K562 (cell line): ENCODE results near the gene TAX1BP1. TPM values are rescaled to one million over a fixed set of nuclear protein-coding genes. Genes with fewer than 3 reads are reported as not detected.

Experiments used
- CXXC5 ChIP-seq: fragments of 250-450 bp; sonication (Bioruptor Pico); IDR thresholded peaks from 2 replicates; pipeline ENCODE4 v1.8.0; 2022; ENCODE audit warnings: inconsistent platforms, mild to moderate bottlenecking, moderate library complexity
- E2F8 ChIP-seq: fragments of 450-650 bp; IDR thresholded peaks from 2 replicates; pipeline ENCODE4 v1.7.1; 2018; ENCODE audit warnings: mild to moderate bottlenecking, low read depth; ENCODE audit not compliant: partially characterized antibody
- HDAC2 ChIP-seq: fragments of 450-650 bp; IDR thresholded peaks from 2 replicates; pipeline ENCODE4 v1.6.1; 2016; ENCODE audit warnings: mild to moderate bottlenecking
- KLF1 ChIP-seq: fragments of 450-650 bp; IDR thresholded peaks from 2 replicates; pipeline ENCODE4 v1.6.1; 2016; ENCODE audit warnings: missing genetic modification characterization, missing compliant biosample characterization
- LCOR ChIP-seq: sonication (generic); formaldehyde crosslinking; IDR thresholded peaks from 2 replicates; pipeline ENCODE4 v1.8.0; 2022; ENCODE audit warnings: mild to moderate bottlenecking, missing genetic modification reagents
- MTA2 ChIP-seq: fragments of 450-650 bp; IDR thresholded peaks from 2 replicates; pipeline ENCODE4 v1.6.1; 2016; ENCODE audit warnings: low read depth
- NONO ChIP-seq, 2 experiments: fragments of 200-400 bp in 1 of 2; fragments of 450-650 bp in 1 of 2; formaldehyde crosslinking in 1 of 2; IDR thresholded peaks; 2 replicates each; pipeline ENCODE4 v1.6.1; 2017; ENCODE audit warnings: low read depth in 2 of 2, mild to moderate bottlenecking in 2 of 2, moderate library complexity in 2 of 2, low read length in 1 of 2
- NR2C2 ChIP-seq, 2 experiments: fragments of 200-800 bp in 1 of 2; sonication (Bioruptor generic) in 1 of 2; sonication (generic) in 1 of 2; formaldehyde crosslinking in 1 of 2; IDR thresholded peaks; 2 replicates each; pipeline versions ENCODE4 v1.6.1 to v1.8.0; 2016 to 2022; ENCODE audit warnings: mild to moderate bottlenecking in 1 of 2, missing compliant biosample characterization in 1 of 2, missing genetic modification characterization in 1 of 2, missing genetic modification reagents in 1 of 2
- POLR3A ChIP-seq: IDR thresholded peaks from 2 replicates; pipeline ENCODE4 v1.6.1; 2011; ENCODE audit warnings: borderline replicate concordance, mild to moderate bottlenecking, moderate library complexity; ENCODE audit not compliant: insufficient read length, insufficient read depth; ENCODE audit errors: extremely low read depth
- RBBP5 ChIP-seq: fragments of 200-600 bp; sonication (generic); IDR thresholded peaks from 2 replicates; pipeline ENCODE4 v1.6.1; 2012; ENCODE audit warnings: borderline replicate concordance, mild to moderate bottlenecking, low read length, control low read depth, inconsistent platforms; ENCODE audit not compliant: insufficient read depth, poor library complexity, severe bottlenecking
- TAF9B ChIP-seq: fragments of 450-650 bp; IDR thresholded peaks from 2 replicates; pipeline ENCODE4 v1.6.1; 2018; ENCODE audit warnings: mild to moderate bottlenecking; ENCODE audit not compliant: partially characterized antibody
- TBL1XR1 ChIP-seq, 2 experiments: IDR thresholded peaks; 2 replicates each; pipeline ENCODE4 v1.6.1; 2012; ENCODE audit warnings: improper control_type of control experiment in 2 of 2, low read length in 2 of 2, mild to moderate bottlenecking in 1 of 2
- TBP ChIP-seq: optimal IDR thresholded peaks from 2 replicates; pipeline ENCODE3; 2011; ENCODE audit warnings: low read depth, low read length, improper control_type of control experiment
- TCF15 ChIP-seq: fragments of 250-450 bp; sonication (Bioruptor Pico); IDR thresholded peaks from 2 replicates; pipeline ENCODE4 v1.8.0; 2022; ENCODE audit warnings: moderate library complexity, mild to moderate bottlenecking, inconsistent platforms
- ZNF655 ChIP-seq: fragments of 250-450 bp; sonication (Bioruptor Pico); IDR thresholded peaks from 2 replicates; pipeline ENCODE4 v1.5.0; 2021
- polyA plus RNA-seq, 8 experiments: library from polyadenylated mRNA; depleted of rRNA in 4 of 8; stranded (reverse) in 5 of 8; unstranded in 3 of 8; fragments of >200 nt; fragmentation: Nextera tagmentation in 2 of 8; fragmentation: Illumina TruSeq in 1 of 8; extraction: Ambion mirVana in 2 of 8; extraction: Trizol in 1 of 8; gene quantifications; 2 replicates each; pipeline versions ENCODE4 v1.2.1 to v1.2.3, GENCODE V29; 2011 to 2014; ENCODE audit warnings: inconsistent platforms in 1 of 8, missing spikeins in 1 of 8
- total RNA-seq, 7 experiments: library from RNA; depleted of rRNA in 6 of 7; stranded (reverse); fragments of >200 nt in 6 of 7; fragmentation: Illumina TruSeq in 2 of 7; extraction: Trizol in 2 of 7; gene quantifications; 2 replicates each; pipeline versions ENCODE4 v1.2.1 to v1.2.3, GENCODE V29; 2011 to 2021; ENCODE audit warnings: low replicate concordance in 1 of 7
- TF ChIP-seq, protein P1 (sequence below): fragments of 250-450 bp; sonication (Bioruptor Pico); IDR thresholded peaks from 2 replicates; pipeline ENCODE4 v1.4.0; 2020; ENCODE audit warnings: mild to moderate bottlenecking, moderate library complexity
- TF ChIP-seq, protein P2 (sequence below): fragments of 450-650 bp; formaldehyde crosslinking; IDR thresholded peaks from 2 replicates; pipeline ENCODE4 v1.4.0; 2020; ENCODE audit warnings: mild to moderate bottlenecking, moderate library complexity

TAX1BP1 gene
- total and polyA plus RNA-seq, 9 of the 15 experiments (the other 6 are each of a cell fraction or from before 2014, with no cell fraction given): 49.0 to 119 (median 75.9) TPM

DNA sequence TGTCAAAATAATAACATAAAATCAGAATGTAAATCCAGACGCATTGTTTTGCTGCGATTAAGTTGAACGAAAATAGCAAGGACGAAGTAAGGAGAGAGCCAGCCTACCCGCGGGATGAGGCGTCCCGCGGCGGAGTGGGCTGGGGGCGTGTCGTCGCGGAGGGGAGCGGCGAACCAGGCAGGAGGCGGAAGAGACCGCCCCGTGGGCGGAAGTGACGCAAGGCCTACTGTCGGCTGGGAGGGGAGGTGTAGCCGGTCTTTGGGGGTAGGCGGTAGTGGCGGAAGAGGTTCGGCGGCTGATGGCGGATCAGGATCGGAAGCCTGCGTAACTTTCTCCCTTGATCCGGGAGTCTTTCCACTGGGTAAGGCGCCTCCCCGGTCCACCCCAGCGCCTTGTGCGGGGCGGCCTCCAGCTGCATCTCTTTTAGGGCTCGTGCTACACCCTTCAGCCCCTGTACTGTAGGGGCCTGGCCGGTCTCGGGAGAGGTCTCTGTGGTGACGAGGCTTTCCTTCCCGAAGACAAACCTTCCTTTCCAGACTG, at the start of gene TAX1BP1 (continued):
- TF ChIP-seq, protein P1, sequence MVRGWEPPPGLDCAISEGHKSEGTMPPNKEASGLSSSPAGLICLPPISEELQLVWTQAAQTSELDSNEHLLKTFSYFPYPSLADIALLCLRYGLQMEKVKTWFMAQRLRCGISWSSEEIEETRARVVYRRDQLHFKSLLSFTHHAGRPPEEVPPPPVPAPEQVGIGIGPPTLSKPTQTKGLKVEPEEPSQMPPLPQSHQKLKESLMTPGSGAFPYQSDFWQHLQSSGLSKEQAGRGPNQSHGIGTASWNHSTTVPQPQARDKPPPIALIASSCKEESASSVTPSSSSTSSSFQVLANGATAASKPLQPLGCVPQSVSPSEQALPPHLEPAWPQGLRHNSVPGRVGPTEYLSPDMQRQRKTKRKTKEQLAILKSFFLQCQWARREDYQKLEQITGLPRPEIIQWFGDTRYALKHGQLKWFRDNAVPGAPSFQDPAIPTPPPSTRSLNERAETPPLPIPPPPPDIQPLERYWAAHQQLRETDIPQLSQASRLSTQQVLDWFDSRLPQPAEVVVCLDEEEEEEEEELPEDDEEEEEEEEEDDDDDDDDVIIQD: 0 out of 2 replicates have a peak, but pooled peaks have one; percentile 11
- TF ChIP-seq TBL1XR1 (IDR thresholded peaks at IDR 0.05; ENCODE audit: low read length in 2 of 2) (no peak), NONO (IDR thresholded peaks at IDR 0.05; ENCODE audit: low read depth in 2 of 2, low read length in 1 of 2) (0 out of 4 replicates have a peak, but pooled peaks of 1 of the 2 experiments have one; percentile 3), MTA2 (no peak), CXXC5 (CRISPR knock-in tag) (peak; percentile 72), NR2C2 (CRISPR knock-in tag; IDR thresholded peaks at IDR 0.05) (peak; percentile 41), NR2C2 (tag; IDR thresholded peaks at IDR 0.05) (no peak), TBP (peak; percentile 59), LCOR (no peak), TCF15 (CRISPR knock-in tag) (no peak), KLF1 (tag) (no peak), ZNF655 (CRISPR knock-in tag) (no peak), TAF9B (peak; percentile 70), RBBP5 (peak; percentile 73), E2F8 (peak; percentile 70), POLR3A (no peak), HDAC2 (peak; percentile 82)
- TF ChIP-seq, protein P2, sequence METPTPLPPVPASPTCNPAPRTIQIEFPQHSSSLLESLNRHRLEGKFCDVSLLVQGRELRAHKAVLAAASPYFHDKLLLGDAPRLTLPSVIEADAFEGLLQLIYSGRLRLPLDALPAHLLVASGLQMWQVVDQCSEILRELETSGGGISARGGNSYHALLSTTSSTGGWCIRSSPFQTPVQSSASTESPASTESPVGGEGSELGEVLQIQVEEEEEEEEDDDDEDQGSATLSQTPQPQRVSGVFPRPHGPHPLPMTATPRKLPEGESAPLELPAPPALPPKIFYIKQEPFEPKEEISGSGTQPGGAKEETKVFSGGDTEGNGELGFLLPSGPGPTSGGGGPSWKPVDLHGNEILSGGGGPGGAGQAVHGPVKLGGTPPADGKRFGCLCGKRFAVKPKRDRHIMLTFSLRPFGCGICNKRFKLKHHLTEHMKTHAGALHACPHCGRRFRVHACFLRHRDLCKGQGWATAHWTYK (CRISPR knock-in tag): no peak
